ENCODE results near the gene KRT8. TPM values are rescaled to one million over a fixed set of nuclear protein-coding genes. Genes with fewer than 3 reads are reported as not detected.

The KRT8 gene
- total RNA-seq, 1 donor from 2014 or later, result 235 TPM

DNA sequence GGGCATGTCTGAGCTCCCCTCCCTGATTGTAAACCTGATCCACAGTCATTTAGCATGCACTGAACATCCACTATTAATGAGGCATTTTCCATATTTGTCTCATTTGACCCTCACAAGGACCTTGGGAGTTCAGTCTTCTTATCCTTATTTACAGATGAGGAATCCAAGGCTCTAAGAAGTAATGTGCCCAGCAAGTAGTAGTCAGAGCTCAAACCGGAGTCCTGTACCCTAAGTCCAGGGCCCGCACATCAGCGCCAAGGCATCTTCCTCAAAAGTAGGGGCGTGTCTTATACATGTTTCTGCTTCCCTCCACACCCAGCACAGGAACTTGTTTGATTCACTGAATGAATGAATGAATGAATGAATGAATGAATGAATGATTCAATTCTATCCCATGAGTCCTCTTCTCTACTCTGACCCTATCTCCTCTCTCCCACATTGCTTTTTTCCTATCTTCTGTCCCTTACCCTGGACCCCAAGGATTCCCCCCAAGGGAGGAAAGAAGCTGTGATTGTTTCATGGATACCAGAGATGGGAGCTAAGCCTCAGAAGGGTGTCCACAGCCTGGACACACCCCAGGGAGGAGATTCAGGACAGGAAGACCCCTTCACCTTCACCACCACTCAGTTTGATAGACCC lies 21.8 kb upstream of the KRT8 start:
- ATAC-seq (no peak), DNase-seq (ENCODE audit: low spot score) (no peak)

DNA sequence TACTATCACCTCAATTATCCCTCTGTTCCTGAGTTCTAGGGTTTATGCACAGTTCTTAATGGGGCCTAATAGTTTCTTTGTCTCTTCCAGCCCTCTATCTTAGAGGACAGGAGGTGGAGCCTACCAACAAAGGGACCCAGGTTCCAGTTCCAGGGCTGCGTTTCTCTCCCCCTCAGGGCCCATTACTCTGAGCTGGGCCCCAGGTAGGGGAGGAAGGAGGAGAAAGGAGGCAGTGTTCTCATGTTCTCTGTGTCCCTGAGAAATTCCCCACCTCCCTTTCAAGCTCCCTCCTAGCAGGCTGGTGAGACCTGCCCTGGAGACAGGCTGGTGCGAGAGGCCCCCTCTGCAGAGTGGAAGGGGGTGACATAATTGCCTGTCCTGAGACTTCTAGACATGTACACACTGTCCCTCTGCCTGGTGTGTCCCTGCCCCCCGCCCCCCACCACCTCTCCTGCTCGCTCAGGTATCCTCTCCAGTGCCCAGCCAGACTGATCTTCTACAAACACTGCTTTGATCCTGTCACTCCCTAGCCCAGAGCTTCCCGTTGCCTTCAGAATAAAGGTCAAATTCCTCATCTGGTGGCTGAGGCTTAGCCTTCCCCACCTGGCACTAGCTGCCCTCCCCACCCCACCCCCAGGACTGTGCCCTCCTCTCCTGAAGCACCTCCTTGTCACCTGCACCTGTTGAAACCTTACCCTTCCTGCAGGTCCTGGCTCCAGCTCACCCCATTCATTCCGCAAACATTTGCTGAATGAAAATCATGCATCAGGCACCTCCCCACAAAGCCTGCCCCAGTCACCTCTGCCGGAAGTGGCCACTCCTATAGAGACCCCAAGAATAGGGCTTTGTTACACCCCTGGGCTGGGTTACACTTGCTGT lies 21.1 kb upstream of the KRT8 start:
- ATAC-seq, result peak; percentile 70
- DNase-seq (ENCODE audit: low spot score), result peak; percentile 73

DNA sequence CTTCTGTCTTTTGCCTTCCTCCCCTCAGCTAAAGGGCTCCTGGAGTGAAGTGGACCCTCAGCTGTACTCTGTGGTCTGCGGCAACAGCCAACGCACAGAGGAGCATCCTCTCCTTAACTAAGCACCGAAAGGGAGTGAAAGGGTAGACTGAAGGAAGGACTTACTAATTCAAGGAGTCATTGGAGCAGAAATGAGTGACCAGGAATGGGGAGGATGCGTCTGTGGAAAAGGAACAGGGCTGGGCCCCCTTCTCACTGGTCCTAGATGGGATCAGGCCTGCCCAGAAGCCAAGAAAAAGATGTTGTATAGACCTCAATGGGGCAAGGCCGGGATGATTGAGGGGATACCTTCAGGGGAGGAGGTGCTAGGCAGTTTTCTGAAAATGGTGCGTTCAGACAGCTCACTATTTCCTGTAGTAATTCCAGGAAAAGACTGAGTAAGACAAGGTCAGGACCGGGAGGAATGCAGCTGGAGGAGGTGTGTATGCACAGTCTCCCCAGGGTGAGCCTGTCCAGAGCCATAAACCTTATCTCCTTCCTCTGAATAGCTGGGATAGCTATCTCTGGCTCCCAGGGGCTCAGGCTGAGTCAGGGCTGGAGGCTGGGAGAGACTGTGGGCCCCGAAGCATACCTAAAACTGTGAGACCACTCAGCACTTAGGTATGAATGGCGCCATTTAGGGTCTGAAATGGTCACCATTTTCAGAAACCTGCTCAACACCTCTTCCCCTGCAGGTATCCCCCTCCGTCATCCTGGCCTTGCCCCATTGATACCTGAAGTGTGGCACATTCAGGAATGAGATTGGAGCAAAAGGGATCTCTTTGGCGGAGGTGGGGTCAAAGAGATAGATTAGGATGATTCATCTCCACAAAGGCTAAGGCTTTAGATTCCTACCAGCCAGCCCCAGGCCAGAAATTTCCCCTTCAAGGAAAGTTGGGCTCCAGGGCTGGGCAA lies 20.2 kb upstream of the KRT8 start:
- DNase-seq (ENCODE audit: low spot score) (no peak), ATAC-seq (no peak)

DNA sequence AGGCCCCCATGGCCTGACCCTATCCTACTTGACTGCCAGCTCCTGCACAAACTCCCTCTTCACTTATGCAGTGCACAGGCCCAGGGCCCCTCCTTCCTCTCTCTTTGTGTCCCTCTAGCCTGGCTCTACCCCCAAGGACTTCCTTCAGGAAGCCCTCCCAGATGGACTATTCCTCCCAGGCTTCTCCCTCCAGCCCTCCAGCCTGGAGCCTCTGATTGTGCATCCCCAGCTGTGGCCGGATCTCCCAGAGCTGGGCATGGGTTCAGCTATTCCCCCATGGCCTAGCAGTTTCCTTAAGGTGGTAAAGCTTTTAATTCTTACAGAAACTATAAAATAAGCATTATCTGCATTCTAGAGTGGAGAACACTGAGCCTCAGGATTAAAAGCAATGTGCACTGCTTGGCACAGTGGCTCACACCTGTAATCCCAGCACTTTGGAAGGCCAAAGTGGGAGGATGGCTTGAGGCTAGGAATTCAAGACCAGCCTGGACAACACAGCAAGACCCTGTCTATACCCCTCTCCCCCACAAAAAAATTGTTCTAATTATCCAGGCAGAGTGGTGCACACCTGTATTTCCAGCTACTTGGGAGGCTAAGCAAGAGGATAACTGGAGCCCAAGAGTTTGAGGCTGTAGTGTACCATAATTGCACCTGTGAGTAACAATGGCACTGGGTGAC lies 16.8 kb upstream of the KRT8 start:
- DNase-seq (ENCODE audit: low spot score), result no peak
- ATAC-seq, result no peak

DNA sequence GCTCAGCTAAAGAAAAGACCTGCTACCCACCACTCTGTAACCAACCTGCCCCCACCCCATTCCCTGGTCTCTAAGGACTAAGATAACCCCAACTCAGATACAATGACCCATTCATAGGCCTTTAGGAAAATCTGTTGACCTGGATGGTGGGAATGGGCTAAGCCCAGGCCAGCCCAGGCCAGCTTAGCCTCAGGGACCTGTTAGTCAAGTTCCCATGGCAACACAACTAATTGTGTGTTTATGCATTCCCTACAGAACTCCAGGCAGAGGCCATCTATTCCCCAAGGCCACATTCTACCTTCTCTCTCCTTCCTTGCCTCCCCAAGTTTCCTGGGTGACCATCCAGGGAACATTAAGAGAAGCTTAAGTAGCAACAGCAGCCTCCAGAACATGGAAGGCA lies 16.1 kb upstream of the KRT8 start:
- DNase-seq (ENCODE audit: low spot score), result no peak
- ATAC-seq, result no peak

DNA sequence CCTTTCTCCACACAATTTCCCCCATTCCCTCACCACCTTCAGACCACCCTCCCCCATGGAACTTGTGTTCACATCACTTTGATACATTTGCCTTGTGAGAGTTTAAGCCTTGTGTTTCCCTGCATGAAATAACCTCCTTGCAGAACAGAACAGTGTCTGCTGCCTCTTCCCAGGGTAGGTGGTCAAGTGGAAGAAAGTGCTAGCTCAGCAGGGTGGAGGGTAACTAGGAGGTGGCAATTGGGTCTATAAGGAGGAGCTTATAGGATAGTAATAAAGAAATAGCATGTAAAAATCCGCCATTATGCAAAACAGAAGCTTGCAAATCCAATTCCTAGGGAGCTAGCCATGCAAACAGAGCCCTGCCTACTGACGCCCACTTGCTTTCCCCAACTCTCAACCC lies 13.9 kb upstream of the KRT8 start:
- ATAC-seq, result no peak
- no peak for DNase-seq (ENCODE audit: low spot score)

DNA sequence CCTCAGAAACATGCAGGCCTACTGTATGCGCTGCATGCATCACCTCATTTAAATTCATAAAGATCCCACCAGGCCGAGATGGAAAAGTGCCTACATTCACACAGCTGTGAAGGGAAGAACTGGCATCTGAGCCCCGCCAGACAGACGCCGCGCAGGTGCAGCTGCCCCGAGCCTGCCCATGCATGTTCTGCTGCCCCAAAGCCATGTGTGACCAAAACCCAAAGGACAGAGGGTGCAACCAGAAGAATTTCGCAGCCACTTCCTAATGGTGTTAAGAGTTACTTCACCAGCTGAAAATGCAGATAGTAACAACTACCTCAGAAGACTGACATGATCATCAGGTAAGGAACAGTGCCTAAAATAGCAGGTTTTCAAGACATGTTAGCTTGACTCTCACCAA lies 13.5 kb upstream of the KRT8 start:
- no peak for ATAC-seq
- no peak for DNase-seq (ENCODE audit: low spot score)

DNA sequence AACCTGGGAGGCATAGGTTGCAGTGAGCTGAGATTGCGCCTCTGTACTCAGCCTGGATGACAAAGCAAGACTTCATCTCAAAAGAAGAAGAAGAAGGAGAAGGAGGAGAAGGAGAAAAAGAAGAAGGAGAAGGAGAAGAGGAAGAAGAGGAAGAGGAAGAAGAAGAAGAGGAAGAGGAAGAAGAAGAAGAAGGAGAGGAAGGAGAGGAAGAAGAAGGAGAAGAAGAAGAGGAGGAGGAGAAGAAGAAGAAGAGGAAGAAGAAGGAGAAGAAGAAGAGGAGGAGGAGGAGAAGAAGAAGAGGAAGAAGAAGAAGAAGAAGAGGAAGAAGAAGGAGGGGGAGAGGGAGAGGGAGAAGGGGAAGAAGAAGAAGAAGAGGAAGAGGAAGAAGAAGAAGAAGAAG lies 12.9 kb upstream of the KRT8 start:
- no peak for DNase-seq (ENCODE audit: low spot score)

DNA sequence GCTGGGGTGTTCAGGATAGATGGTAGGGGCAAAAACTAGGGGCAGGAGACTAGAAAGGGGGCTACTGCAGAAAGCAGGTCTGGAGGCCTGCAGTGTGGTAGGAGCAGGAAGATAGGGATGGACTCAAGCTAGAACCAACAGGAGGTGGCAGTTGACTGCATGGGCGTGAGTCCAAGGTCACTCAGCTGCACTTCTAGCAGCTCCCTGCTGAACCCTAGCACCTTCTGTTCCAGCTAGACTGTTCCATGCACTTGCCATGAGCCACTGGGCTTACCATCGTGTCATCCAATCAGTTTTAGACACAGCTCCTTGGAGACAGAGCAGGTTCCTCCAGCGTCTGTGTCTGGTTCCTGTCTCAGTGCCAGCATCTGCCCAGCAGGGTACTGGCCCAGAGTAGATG lies 11.3 kb upstream of the KRT8 start:
- no peak for DNase-seq (ENCODE audit: low spot score)
- peak; percentile 53 for ATAC-seq

More for the DNA sequence above, 12.9 kb upstream of the KRT8 start:
- ATAC-seq, result no peak

DNA sequence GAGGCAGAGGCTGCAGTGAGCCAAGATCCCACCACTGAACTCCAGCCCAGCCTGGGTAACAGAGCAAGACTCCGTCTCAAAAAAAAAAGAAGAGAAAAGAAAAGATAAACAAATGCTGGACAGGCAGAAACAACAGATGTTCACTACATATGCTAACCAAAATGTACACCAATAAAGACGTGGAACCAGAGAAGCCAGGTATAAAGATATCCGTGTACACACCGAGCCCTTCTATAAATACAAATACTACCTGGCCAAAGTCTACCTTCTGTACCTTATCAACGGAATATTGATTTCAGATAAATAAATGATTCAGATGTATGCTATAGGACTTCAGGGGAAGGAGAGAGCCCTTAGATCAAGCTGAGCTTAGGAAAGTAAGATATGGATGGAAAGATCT lies 10.8 kb upstream of the KRT8 start:
- no peak for ATAC-seq
- DNase-seq (ENCODE audit: low spot score), result no peak

DNA sequence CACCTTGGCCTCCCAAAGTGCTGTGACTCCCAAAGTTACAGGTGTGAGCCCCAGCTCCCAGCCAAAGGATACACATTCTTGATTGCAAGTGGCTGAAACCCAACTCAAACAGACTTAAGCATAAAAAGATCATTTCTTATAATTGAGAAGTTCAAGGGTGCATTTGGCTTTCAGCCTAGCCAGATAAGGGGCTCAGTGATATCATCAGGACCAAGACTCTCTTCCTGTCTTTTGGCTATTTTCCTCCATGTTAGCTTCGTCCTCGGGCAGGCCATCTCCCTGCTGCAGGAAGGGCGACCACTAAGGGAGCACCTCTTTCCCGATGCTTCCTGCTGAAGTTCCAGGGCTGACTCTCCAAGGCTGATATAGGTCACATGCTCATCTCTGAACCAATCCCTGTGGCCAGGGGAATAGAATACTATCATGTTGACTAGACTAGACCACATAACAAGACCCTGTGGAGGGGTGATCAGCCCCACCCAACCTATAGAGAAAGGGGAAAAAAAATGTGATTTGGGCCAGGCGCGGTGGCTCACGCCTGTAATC lies 9.8 kb upstream of the KRT8 start:
- ATAC-seq, result no peak
- DNase-seq (ENCODE audit: low spot score), result no peak

DNA sequence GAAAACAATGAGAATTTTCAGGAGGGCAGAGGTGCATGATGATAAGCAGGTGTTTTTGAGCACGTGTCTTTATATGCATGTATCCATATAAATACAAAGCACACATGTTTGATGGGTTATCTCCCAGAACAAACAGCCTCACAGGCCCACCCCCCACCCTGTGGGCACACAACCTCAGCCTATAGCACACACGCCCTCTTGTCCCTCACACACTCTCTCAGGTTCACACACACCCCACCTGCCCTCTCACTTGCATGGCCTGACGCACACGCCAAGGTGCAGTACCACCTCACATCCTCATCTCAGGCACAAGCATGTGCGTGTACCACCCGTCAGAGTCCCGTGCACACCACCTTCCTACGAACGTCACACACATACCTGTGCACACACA lies 8.6 kb upstream of the KRT8 start:
- no peak for ATAC-seq
- DNase-seq (ENCODE audit: low spot score), result no peak

DNA sequence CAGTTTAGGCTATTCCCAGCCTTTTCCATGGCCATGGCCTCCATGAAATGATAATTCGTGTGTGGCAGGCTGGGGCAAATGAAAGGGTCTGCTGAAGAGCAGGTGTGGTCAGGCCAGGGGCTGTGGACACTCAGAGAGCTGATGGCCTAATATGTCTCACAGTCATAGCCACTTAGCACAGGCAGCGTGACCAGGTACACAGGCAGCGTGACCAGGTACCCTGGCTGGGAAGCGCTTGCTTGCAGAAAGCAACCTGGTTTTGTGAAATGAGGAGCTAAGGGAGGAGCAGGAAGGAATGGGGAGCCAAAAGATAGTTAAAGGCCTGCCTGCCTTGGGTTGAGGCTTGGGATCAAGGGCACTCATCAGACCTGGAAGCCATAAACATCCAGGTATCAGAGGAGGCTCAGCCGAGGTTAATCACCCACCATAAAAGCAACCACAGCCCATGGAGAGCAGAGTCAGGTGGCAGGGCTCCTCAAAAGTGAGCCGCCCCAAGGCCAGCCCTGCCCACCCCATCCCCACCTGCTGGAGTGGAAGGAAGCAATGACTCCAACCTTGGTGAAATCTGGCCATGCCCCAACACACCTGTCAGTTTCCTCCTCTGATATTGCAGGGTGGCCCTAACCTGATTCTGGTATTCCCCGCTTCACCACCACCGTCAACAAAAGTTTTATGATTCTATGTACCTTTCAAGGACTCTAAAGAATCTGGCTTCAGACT lies 8.0 kb upstream of the KRT8 start:
- ATAC-seq, result no peak

DNA sequence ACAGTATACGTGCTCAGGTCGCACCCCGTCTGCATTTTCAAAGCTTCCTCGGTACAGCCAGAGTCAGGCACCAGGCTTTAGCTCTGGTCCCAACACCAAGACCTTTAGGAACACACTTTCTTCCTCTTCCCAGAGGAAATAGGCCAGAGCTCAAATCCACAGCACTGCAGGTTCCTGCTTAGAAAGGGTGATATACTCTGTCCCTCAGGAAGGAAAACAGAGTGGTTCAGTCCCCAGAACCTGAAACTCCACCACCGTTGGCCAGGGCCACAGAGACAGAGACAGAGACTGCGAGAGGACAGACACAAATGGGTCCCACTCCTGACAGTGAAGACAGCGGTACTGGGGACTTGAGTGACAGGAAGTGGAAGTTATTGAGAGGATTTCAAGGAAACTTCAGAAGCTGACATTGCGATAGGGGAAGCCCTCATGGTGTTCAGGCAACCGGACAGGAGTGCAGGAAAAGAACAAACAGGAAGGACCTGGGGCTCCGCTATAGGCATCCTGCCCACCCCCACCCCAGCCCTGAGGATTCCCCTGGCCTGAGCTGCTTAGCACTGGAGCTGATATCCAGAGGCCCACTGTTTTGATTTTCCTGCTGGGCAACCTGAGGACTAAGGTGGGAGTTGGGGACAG lies 5.5 kb upstream of the KRT8 start:
- ATAC-seq (no peak), DNase-seq (ENCODE audit: low spot score) (no peak)

More for the DNA sequence above, 8.0 kb upstream of the KRT8 start:
- DNase-seq (ENCODE audit: low spot score), result no peak

DNA sequence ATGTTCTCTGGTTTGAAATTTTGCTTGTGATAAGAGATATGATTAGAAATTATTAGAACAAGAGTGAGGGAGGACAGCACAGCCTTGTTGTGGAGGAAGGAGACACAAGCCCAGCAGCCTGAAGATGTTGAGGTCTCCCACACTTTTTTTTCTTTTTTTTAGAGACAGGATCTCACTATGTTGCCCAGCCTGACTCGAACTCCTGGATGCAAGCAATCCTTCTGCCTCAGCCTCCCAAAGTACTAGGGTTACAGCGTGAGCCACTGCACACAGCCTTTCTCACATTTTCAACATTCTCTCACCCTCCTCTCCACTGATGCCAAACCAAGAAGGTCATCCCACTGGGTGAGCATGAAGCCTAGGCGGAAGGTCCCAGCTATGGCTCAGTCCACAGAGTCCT lies 4.9 kb upstream of the KRT8 start:
- ATAC-seq (no peak), DNase-seq (ENCODE audit: low spot score) (no peak)

DNA sequence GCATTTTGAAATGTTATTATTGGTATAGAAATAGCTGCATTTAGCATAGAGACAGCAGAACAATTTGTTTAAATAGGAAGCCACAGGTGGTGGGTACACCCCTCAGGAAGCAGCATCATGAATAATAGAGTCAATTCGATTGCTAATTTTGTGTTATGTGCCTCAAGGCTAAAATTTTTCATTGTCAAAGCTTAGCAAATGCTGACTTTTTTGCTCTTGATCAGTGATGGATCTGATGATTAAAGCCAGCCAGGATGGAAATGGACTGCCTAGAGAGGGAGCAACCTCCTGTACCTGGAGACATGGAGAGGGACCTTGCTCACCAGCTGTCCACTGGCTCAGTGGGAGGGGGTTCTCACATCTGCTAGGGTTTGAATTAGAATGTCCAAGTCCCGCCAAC lies 4.5 kb upstream of the KRT8 start:
- no peak for ATAC-seq
- no peak for DNase-seq (ENCODE audit: low spot score)

DNA sequence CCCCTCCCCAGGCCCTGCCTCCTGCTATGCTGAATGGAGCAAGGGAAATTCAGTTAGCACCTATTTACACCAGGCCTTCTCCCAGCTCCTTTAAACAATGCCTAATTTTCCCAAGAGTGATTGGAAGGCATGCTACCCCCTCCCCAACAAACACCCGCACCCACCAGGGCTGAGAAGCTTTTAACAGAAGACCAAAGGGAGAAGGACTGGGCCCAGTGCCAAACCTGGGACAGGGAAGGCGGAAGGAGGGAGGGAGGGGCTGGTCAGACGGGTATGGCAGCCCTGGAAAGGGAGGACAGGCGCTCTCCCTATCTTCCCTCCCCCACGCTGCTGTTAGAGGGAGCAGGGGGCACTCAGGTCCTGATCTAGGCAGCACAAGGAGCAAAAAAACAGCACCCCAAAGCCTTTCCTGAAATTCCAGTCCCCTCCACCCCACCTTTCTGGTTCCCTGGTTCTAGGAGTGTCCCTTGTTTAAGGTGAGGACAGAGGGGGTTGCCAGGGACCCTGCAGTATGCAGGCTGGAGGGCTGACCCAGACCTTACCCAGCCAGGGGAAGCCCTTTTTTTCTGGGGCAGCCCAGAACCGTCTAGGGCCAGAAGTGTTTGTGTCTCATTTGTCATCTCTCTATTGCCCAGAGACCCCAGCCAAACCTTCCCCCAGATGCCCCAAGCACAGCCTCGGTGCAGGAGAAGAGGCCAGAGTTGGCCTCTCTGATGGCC lies 2.4 kb upstream of the KRT8 start:
- DNase-seq (ENCODE audit: low spot score), result no peak
- ATAC-seq, result no peak

DNA sequence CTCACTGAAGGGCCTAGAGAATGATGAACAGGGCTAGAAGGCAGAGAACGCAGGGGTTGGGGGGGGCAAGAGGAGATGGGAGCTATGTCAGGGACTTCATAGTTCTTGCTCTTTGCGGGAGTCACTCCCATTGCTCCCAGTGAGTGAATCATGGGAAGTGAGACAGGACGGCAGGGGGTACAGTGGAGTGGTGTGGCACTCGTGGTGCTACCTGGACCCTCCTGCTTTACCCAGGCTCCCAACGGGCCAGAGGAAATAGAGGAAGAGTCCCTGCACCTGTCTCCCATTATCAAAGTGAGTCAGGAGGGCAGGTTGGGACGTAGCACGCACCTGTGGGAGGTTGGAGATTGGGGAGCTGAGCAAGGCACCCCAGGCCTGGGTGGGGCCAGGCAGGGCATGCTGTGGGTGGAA lies 1.3 kb upstream of the KRT8 start:
- DNase-seq (ENCODE audit: low spot score) (no peak), ATAC-seq (no peak)
